Stimulated activated memory B cell treated with anti-CD40 and anti-IgM and Interleukin-4, amounts not matched to agents 10 μg/mL and 1 μg/mL and 100 μg/mL, for 72 hours (primary cell): ENCODE results near the gene CDH13.

Source experiments
- ATAC-seq: fragments of 150-1000 bp; cut with Tn5 transposase; 2 replicates; pipeline ENCODE4 v1.10.0; 2021
- H3K27ac Mint-ChIP-seq: one replicate; pipeline ENCODE4 v1.8.0; 2022; ENCODE audit warnings: mild to moderate bottlenecking, mixed read lengths
- H3K27me3 Mint-ChIP-seq: one replicate; pipeline ENCODE4 v1.8.0; 2022; ENCODE audit warnings: mixed read lengths
- H3K36me3 Mint-ChIP-seq: one replicate; pipeline ENCODE4 v1.8.0; 2022; ENCODE audit warnings: mixed read lengths
- H3K4me1 Mint-ChIP-seq: one replicate; pipeline ENCODE4 v1.8.0; 2022; ENCODE audit warnings: mixed read lengths
- H3K4me3 Mint-ChIP-seq: one replicate; pipeline ENCODE4 v1.8.0; 2022; ENCODE audit warnings: mild to moderate bottlenecking, moderate library complexity, mixed read lengths
- H3K9me3 Mint-ChIP-seq: one replicate; pipeline ENCODE4 v1.8.0; 2022; ENCODE audit warnings: mixed read lengths

The CDH13 gene

DNA sequence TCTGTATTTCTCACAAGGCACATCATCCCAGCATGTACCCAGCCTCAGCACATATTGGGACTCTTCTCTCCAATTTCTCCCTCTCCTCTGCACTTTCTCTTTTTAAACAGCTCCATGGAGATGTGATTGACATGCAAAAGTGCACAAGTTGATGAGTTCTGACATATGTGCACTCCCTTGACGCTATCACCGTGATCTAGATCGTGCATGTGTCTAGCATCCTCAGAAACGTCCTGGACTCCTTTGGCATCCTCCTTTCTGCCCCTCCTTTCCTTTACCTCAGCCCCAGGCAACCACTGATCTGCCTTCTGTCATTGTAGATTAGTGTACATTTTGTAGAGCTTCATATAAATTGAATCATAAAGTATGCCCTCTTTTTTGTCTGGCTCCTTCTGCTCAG, 1073.0 kb downstream of the CDH13 start:
- Mint-ChIP-seq H3K27ac (no peak overlapping the region), H3K4me3 (no peak overlapping the region), H3K27me3 (peaks cover 31% of the 10 kb centered on the region), H3K4me1 (no peaks in the 10 kb centered on the region), H3K9me3 (no peaks in the 10 kb centered on the region), H3K36me3 (no peaks in the 10 kb centered on the region)
- ATAC-seq, result no peak

DNA sequence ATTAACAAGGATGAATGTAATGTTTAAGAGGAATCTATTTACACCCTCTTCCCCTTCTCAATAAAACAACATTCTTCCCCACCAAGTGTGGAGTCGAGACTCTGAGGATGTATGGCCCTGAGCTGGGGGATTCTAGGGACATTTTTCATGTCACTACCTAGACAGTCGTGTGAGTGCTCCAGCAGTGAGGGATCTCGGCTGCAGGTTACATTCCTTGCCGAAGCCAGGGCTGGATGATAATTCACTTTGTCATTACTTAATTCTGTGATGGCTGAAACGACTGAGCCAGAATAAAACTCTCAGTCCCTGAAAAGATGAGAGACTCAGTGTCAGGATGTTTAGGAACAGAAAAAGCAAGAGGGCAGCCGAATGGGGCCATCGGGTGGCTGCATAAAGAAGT, 1074.1 kb downstream of the CDH13 start:
- Mint-ChIP-seq H3K27ac (no peak overlapping the region), H3K4me3 (no peak overlapping the region), H3K36me3 (no peaks in the 10 kb centered on the region), H3K27me3 (peaks cover 31% of the 10 kb centered on the region), H3K4me1 (no peaks in the 10 kb centered on the region), H3K9me3 (no peaks in the 10 kb centered on the region)
- ATAC-seq, result no peak

DNA sequence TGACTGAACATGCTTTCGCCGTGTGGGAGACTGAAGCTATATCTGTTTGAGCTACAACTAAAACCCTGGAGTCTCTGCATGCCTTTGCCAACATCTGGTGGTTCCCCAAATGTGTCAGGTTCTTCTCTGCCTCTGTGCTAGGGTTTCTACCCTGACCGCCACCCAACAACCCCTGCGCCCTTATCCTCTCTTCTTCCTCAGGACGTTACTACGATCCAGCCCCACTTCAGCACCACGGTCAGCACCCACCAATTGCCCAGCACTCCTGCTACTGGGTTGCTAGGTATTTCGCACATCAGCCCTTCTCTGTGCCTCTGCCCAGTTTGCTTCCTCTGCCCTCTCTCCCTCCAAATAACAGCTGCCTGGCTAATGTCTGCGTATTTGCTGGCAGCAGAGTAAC, 1074.7 kb downstream of the CDH13 start:
- Mint-ChIP-seq H3K36me3 (no peaks in the 10 kb centered on the region), H3K4me1 (no peaks in the 10 kb centered on the region), H3K4me3 (no peak overlapping the region), H3K27ac (no peak overlapping the region), H3K9me3 (no peaks in the 10 kb centered on the region), H3K27me3 (peaks cover 30% of the 10 kb centered on the region)
- ATAC-seq, result no peak

DNA sequence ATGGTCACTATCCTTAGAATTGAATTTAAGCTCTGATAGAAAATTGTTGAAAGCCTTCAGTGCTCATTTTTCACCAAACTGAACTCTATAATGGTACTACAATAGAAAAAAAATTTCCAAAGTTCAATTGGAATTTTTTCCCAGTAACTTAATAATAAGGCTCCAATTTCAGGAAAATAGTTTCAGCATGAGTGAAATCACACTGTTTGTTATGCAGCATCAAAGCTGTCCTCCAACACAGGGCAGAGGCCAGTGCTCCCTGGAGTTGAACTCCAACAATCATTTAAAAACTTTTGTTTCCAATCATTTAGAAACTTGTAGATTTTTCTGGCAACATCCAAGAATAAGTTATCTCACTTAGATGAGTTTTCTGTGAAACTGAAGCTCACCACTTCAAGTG, 1077.9 kb downstream of the CDH13 start:
- Mint-ChIP-seq H3K36me3 (no peaks in the 10 kb centered on the region), H3K4me1 (no peaks in the 10 kb centered on the region), H3K27ac (no peak overlapping the region), H3K9me3 (no peaks in the 10 kb centered on the region), H3K27me3 (peaks cover 36% of the 10 kb centered on the region), H3K4me3 (no peak overlapping the region)
- ATAC-seq, result no peak

DNA sequence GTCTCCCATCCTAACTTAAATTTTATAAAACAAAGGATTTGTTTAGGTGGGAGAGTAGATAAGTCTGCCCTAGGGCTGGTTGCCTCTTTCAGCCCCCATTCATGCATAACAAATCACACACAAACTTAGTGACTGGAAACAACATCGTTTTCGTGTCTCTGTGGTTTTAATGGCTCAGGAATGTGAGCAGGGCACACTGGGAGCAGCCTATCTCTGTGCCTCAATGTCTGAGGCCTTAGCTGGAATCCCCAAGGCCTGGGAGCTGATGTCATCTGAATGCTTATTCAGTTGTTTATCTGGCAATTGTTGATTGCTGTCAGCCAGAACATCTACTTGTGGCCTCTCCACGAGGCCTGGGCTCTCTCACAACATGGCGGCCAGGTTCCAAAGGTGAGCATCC, 1079.1 kb downstream of the CDH13 start:
- Mint-ChIP-seq H3K9me3 (no peaks in the 10 kb centered on the region), H3K4me3 (no peak overlapping the region), H3K36me3 (no peaks in the 10 kb centered on the region), H3K27ac (no peak overlapping the region), H3K27me3 (peaks cover 29% of the 10 kb centered on the region), H3K4me1 (no peaks in the 10 kb centered on the region)
- no peak for ATAC-seq

DNA sequence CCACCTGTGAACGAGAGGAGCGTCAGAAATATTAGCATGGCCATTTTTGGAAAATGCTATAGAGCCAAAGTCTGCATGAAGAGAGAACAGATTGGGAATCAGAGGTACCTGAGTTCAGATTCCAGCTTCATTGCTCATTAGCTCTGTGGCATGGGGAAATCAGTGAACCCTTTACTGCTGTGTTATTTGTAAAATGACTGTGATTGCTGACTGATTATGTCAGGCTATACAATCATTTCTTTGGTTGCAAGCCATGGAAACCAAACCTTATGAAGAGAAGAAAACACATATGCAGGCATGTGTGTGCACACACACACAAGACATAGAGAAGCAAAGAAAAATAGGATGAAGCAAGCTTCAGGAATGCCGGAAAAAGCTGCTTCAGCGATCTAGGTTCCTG, 1079.6 kb downstream of the CDH13 start:
- Mint-ChIP-seq H3K9me3 (no peaks in the 10 kb centered on the region), H3K4me3 (no peak overlapping the region), H3K27me3 (peaks cover 27% of the 10 kb centered on the region), H3K27ac (no peak overlapping the region), H3K4me1 (no peaks in the 10 kb centered on the region), H3K36me3 (no peaks in the 10 kb centered on the region)
- no peak for ATAC-seq

DNA sequence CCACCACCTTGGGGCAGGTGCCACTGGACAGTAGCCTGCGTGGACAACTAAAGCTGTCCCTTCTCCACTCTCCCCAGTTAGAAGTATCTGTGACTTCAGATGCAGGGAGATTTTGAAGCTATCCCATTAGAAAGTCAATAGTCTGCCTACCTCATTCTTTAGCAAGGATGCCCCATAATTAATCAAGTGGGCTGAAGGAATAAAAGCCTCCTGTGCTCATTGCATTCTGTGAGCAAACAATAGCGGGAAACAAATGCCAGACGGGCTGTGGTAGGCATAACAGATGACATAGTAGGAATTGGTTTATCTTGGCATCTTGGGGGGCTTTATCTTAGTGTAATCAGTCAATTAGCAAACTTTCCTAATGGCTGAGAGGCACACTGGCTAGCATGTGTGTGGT, 1084.3 kb downstream of the CDH13 start:
- Mint-ChIP-seq H3K9me3 (no peaks in the 10 kb centered on the region), H3K27ac (no peak overlapping the region), H3K27me3 (peaks cover 29% of the 10 kb centered on the region), H3K4me3 (no peak overlapping the region), H3K4me1 (no peaks in the 10 kb centered on the region), H3K36me3 (no peaks in the 10 kb centered on the region)
- ATAC-seq, result no peak

DNA sequence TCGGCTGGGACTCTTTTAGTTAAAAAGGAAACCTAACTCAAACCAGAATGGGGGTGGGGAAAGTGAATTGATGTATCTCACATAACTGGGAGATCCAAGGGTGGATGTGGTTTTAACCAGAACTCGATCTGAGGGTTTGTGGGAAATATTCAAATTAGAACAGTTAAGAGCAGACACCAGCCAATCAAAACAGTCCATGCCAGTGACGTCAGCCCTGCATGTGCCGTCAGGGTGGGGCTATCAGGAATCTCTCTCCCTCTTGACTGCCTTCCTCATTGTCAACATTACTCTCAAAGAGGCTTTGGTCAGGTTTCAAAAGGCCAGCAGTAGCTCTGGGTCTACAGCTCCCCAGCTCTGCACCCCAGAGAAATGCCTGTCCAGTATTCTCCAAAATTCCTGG, 1086.8 kb downstream of the CDH13 start:
- no peak overlapping the region for H3K4me3 Mint-ChIP-seq
- H3K27me3 Mint-ChIP-seq, result peaks cover 21% of the 10 kb centered on the region
- H3K27ac Mint-ChIP-seq, result no peak overlapping the region
- no peaks in the 10 kb centered on the region for H3K36me3 Mint-ChIP-seq
- H3K4me1 Mint-ChIP-seq, result no peaks in the 10 kb centered on the region
- H3K9me3 Mint-ChIP-seq, result no peaks in the 10 kb centered on the region
- no peak for ATAC-seq

DNA sequence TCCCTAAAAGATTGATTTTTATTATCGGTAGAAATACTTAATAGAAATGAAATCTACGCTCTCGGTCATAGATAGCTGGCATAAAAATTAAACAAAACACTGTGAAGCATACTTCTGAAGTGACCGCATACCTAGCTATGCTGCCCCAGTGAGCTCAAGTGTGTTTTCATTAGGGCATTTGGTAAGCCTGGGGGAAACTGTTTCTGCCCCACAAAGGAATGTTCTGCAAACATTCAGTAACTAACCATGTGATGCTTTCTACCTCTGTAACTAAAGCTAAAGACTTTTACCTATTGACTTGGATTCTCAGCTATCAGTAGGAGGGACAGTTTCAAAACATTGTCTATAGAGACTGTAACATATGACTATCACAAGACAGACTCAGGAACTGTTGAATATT, 1087.5 kb downstream of the CDH13 start:
- Mint-ChIP-seq H3K27me3 (peaks cover 20% of the 10 kb centered on the region), H3K4me3 (no peak overlapping the region), H3K27ac (no peak overlapping the region), H3K4me1 (no peaks in the 10 kb centered on the region), H3K36me3 (no peaks in the 10 kb centered on the region), H3K9me3 (no peaks in the 10 kb centered on the region)
- no peak for ATAC-seq

DNA sequence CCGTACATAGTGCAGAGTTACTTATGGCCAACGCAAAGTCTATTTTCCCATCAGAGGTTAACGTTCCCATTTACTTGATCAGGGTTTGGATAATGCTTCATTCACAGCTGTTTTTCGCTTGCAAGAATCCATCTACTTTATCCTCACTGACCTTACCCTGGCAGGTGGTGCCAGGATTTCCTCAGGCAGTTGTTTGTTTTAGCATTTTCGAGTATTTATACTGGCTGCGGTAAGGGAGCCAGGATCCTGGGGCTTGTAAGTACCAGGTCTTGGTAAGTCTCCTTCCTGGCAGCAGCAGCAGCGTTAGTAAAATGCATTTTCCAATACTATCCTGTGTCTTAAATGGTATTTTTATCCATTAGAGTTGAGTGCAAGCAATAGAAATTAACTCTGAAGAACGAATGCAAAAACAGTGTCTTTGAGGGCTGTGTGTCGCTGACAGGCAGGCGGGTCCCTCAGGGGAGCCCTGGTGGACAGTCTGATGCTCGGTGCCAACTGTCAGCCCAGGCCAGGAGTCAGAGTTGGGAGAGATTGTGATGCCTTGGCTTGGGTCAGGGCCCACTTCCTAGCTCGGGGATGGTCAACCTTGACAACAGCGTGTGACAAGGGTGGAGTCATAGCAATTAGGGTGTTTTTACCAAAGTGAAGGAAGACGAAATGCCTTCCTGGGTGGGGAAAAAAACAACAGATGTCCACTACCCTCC, 1088.6 kb downstream of the CDH13 start:
- no peaks in the 10 kb centered on the region for H3K9me3 Mint-ChIP-seq
- no peak overlapping the region for H3K27ac Mint-ChIP-seq
- H3K36me3 Mint-ChIP-seq, result no peaks in the 10 kb centered on the region
- H3K27me3 Mint-ChIP-seq, result peaks cover 30% of the 10 kb centered on the region
- no peak overlapping the region for H3K4me3 Mint-ChIP-seq
- no peaks in the 10 kb centered on the region for H3K4me1 Mint-ChIP-seq
- no peak for ATAC-seq

DNA sequence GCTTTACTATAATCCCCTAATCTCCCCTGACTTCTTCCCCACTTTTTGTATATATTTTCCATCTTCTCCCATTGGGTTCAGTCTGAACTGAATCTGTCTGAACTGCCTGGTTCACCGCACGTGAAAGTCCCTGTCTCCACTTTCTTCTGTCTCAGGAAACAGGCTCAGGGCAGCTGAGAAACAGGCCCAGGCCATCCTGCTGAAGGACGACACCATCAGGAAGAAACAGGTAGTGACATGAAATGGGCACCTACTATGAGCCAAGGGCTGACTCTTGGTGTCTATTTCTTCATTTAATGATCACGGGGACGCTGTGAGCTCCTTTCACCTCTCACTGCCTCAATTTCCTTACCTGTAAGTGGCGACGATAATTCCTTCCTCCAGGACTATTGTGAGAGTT, 1090.5 kb downstream of the CDH13 start:
- H3K4me3 Mint-ChIP-seq, result no peak overlapping the region
- H3K4me1 Mint-ChIP-seq, result no peaks in the 10 kb centered on the region
- ATAC-seq, result no peak
- no peaks in the 10 kb centered on the region for H3K36me3 Mint-ChIP-seq
- H3K27ac Mint-ChIP-seq, result no peak overlapping the region
- peaks cover 29% of the 10 kb centered on the region for H3K27me3 Mint-ChIP-seq
- no peaks in the 10 kb centered on the region for H3K9me3 Mint-ChIP-seq

DNA sequence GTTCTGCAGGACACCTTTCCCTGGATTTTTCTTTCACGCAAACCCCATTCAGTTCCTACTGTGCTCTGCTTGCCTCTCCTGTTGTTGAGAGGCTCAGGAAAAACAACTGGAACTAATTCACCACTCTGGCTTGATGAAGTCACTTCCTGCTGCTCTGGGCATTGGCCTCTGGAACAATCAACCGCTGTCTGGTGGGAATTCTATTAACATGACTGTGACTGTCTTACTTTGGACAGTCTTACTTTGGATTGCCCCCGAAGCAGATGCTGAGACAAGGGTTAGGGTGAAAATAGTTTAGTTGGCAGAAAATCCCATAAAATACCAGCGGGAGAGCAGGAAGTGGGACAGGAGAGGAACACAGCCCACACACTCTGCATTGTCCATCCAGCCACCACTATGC, 1091.0 kb downstream of the CDH13 start:
- H3K27ac Mint-ChIP-seq, result no peak overlapping the region
- ATAC-seq, result no peak
- peaks cover 29% of the 10 kb centered on the region for H3K27me3 Mint-ChIP-seq
- no peaks in the 10 kb centered on the region for H3K36me3 Mint-ChIP-seq
- H3K4me3 Mint-ChIP-seq, result no peak overlapping the region
- no peaks in the 10 kb centered on the region for H3K4me1 Mint-ChIP-seq
- no peaks in the 10 kb centered on the region for H3K9me3 Mint-ChIP-seq

DNA sequence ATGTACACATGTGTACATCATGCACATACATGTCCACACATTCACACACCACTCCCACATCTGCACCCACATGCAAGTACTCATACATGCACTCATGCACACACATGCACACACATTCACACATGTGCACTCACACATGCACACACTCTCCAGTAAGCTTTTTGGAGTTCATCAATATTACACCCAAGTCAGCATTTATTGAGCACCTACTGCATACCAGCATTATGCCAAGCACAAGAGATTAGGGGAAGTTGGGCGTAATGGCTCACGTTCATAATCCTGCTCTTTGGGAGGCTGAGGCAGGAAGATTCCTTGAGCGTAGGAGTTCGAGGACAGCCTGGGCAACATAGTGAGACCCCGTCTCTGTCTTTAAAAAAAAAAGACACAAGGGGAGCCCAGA, 1093.4 kb downstream of the CDH13 start:
- H3K27ac Mint-ChIP-seq, result no peak overlapping the region
- H3K36me3 Mint-ChIP-seq, result no peaks in the 10 kb centered on the region
- H3K27me3 Mint-ChIP-seq, result peaks cover 29% of the 10 kb centered on the region
- H3K9me3 Mint-ChIP-seq, result peaks cover 8% of the 10 kb centered on the region
- H3K4me3 Mint-ChIP-seq, result no peak overlapping the region
- no peak for ATAC-seq
- H3K4me1 Mint-ChIP-seq, result no peaks in the 10 kb centered on the region

DNA sequence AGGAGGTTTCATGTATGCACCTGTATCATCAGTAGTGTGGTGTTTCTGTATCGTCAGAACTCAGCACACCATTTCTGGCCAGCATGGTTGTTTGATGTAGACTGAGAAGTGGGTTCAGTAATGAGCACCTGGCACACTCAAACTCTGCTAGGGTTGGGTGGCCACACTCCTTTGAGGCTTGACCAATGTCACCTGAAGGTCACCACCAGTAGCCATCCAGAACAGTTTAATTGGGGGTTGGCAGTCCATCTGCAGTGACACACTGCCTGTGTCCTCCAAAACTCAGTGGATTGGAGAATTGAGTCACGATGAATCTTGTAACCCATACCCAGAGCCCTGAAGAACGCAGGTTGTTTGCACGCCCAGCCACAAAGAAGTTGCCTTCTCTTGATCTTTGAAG, 1094.2 kb downstream of the CDH13 start:
- Mint-ChIP-seq H3K36me3 (no peaks in the 10 kb centered on the region), H3K27ac (no peak overlapping the region), H3K4me1 (no peaks in the 10 kb centered on the region), H3K4me3 (no peak overlapping the region), H3K27me3 (peaks cover 29% of the 10 kb centered on the region), H3K9me3 (peaks cover 8% of the 10 kb centered on the region)
- ATAC-seq, result no peak

DNA sequence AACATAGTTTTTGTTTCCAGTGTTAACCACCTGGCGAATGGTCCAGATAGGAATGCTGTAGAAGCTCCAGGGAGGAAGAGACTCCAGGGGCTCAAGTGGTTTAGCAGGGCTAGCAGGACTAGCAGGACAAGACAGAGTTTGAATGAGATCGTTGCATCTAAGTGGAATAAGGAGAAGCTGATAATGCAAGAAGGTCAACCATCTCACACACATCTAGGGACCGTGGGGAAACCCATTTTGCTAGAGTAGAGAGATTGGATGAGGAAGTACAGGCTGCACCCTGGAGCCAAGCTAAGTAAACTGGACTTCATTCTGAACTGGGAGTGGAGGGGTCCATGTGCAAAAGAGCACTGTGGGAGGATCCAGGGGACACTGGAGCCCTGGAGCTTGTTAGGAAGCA, 1094.9 kb downstream of the CDH13 start:
- no peaks in the 10 kb centered on the region for H3K36me3 Mint-ChIP-seq
- no peak for ATAC-seq

DNA sequence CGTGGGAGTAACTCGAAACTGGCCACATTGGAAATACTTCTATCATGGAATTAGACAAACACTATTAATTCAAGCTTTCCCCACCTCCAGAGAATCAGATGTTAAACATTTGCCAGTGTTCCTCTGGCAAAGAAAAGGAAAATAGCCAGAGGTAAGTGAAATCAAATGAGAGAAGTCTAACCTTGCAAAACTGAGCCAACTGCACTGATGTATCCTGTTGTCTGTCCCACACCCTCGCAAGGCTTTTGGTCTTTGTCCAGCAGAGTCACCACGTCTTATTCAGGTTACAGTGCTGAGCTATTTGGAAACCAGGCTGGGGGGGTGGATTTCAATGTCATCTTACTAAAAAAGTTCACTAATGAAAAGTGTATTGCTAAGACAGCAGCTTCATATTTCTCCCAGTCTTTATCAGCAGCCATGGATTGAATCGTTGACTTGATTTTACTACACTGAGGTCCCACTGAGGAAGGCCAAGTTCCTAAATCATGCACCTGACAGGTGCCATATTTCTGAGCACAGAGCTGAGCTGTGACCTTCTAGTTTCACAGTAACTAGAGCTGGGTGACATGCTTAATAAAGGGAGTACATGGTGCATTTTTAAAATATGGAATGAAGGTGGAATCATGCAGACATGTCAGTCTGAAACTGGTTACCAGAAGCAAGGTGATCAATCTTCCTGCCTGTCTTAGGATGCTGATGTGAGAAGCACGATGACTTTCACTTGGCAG, 1095.9 kb downstream of the CDH13 start:
- Mint-ChIP-seq H3K27me3 (peaks cover 25% of the 10 kb centered on the region), H3K4me3 (no peak overlapping the region), H3K9me3 (peaks cover 8% of the 10 kb centered on the region), H3K4me1 (peaks cover 4% of the 10 kb centered on the region), H3K27ac (no peak overlapping the region), H3K36me3 (no peaks in the 10 kb centered on the region)
- ATAC-seq, result no peak

More for the DNA sequence above, 1094.9 kb downstream of the CDH13 start:
- Mint-ChIP-seq H3K9me3 (peaks cover 8% of the 10 kb centered on the region), H3K27ac (no peak overlapping the region), H3K27me3 (peaks cover 29% of the 10 kb centered on the region), H3K4me1 (no peaks in the 10 kb centered on the region), H3K4me3 (no peak overlapping the region)
